ENCODE results near the gene PCBP3.

The PCBP3 gene

GRCh38 chr21:45863751-45864150, 220.2 kb downstream of the PCBP3 start:
- TF ChIP-seq GATA3 (IDR thresholded peaks at IDR 0.05; ENCODE audit: low read depth, low read length) = no peak
- no peak for TF ChIP-seq GATA2 (IDR thresholded peaks at IDR 0.05; ENCODE audit: low read depth, low read length)

GRCh38 chr21:45864436-45864835, 220.9 kb downstream of the PCBP3 start:
- TF ChIP-seq GATA3 (IDR thresholded peaks at IDR 0.05; ENCODE audit: low read depth, low read length) (no peak), GATA2 (IDR thresholded peaks at IDR 0.05; ENCODE audit: low read depth, low read length) (no peak)

- TF ChIP-seq GATA3 (IDR thresholded peaks at IDR 0.05; ENCODE audit: low read depth, low read length) = no peak
- TF ChIP-seq GATA2 (IDR thresholded peaks at IDR 0.05; ENCODE audit: low read depth, low read length) = no peak
Observed at GRCh38 chr21:45865106-45865835, 221.7 kb downstream of the PCBP3 start.

- TF ChIP-seq GATA2 (IDR thresholded peaks at IDR 0.05; ENCODE audit: low read depth, low read length) (no peak), GATA3 (IDR thresholded peaks at IDR 0.05; ENCODE audit: low read depth, low read length) (no peak)
Observed at GRCh38 chr21:45866551-45866950, 223.0 kb downstream of the PCBP3 start.

GRCh38 chr21:45867041-45867666, 223.6 kb downstream of the PCBP3 start:
- TF ChIP-seq GATA3 (IDR thresholded peaks at IDR 0.05; ENCODE audit: low read depth, low read length) (no peak), GATA2 (IDR thresholded peaks at IDR 0.05; ENCODE audit: low read depth, low read length) (no peak)

GRCh38 chr21:45867671-45868081, 224.2 kb downstream of the PCBP3 start:
- TF ChIP-seq GATA2 (IDR thresholded peaks at IDR 0.05; ENCODE audit: low read depth, low read length) (no peak), GATA3 (IDR thresholded peaks at IDR 0.05; ENCODE audit: low read depth, low read length) (no peak)

- TF ChIP-seq GATA2 (IDR thresholded peaks at IDR 0.05; ENCODE audit: low read depth, low read length) (no peak), GATA3 (IDR thresholded peaks at IDR 0.05; ENCODE audit: low read depth, low read length) (no peak)
Observed at GRCh38 chr21:45868086-45868485, 224.6 kb downstream of the PCBP3 start.

GRCh38 chr21:45868488-45868887, 225.0 kb downstream of the PCBP3 start:
- TF ChIP-seq GATA3 (IDR thresholded peaks at IDR 0.05; ENCODE audit: low read depth, low read length) (no peak), GATA2 (IDR thresholded peaks at IDR 0.05; ENCODE audit: low read depth, low read length) (no peak)

GRCh38 chr21:45869121-45870007, 225.8 kb downstream of the PCBP3 start:
- TF ChIP-seq GATA2 (IDR thresholded peaks at IDR 0.05; ENCODE audit: low read depth, low read length) (no peak), GATA3 (IDR thresholded peaks at IDR 0.05; ENCODE audit: low read depth, low read length) (no peak)

GRCh38 chr21:45870421-45870820, 226.9 kb downstream of the PCBP3 start:
- TF ChIP-seq GATA2 (IDR thresholded peaks at IDR 0.05; ENCODE audit: low read depth, low read length) = no peak
- no peak for TF ChIP-seq GATA3 (IDR thresholded peaks at IDR 0.05; ENCODE audit: low read depth, low read length)

- TF ChIP-seq GATA3 (IDR thresholded peaks at IDR 0.05; ENCODE audit: low read depth, low read length) (no peak), GATA2 (IDR thresholded peaks at IDR 0.05; ENCODE audit: low read depth, low read length) (no peak)
Observed at GRCh38 chr21:45870851-45871615, 227.5 kb downstream of the PCBP3 start.

- TF ChIP-seq GATA2 (IDR thresholded peaks at IDR 0.05; ENCODE audit: low read depth, low read length) (no peak), GATA3 (IDR thresholded peaks at IDR 0.05; ENCODE audit: low read depth, low read length) (no peak)
Observed at GRCh38 chr21:45871616-45872236, 228.2 kb downstream of the PCBP3 start.

GRCh38 chr21:45872471-45872870, 228.9 kb downstream of the PCBP3 start:
- TF ChIP-seq GATA2 (IDR thresholded peaks at IDR 0.05; ENCODE audit: low read depth, low read length) (no peak), GATA3 (IDR thresholded peaks at IDR 0.05; ENCODE audit: low read depth, low read length) (no peak)
